Mammary epithelial cell (primary cell): ENCODE measurements around the gene DDX47.

Source experiments
- EZH2 ChIP-seq: IDR thresholded peaks from 2 replicates; pipeline ENCODE4 v1.6.1; 2012; ENCODE audit warnings: low read length, inconsistent platforms, borderline replicate concordance
- TF ChIP-seq, protein P1 (sequence below), 2 donors: IDR thresholded peaks in 1 of 2; conservative IDR thresholded peaks in 1 of 2; 2 replicates each; pipeline ENCODE4 v1.5.1; 2011 to 2012; ENCODE audit warnings: inconsistent platforms in 2 of 2, low read length in 2 of 2, mild to moderate bottlenecking in 2 of 2, control low read depth in 1 of 2, low read depth in 1 of 2; ENCODE audit not compliant: insufficient read depth in 1 of 2; ENCODE audit errors: extremely low read depth in 1 of 2

DNA sequence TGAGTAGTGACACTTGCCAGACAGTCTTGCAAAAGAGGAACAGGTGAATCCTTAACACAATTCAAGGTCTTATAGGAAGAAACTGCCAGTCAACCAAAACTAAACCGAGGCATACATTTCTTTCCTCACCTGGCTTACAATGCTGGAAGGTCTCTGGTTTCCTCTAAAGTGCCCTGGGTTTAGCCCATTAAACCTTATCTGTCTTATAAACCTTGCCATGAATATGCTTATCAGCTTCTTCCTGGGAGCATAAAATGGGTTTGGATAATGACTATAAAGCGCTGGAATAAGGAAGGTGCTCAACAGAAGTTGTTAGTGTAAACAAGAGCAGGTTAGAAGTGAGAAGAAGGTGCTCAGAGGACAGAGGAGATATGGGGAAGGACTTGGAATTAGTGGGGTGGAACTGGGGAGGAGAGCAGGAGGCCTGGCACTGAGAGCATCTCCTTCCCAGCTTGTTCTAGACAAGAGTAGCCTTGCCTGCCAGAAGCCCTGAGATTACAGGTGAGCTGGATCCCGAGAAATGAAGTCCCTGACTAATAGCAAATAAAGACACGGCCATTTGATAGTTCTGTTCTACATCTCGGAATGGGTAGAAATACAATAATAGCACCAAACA is 64.1 kb downstream of the DDX47 start:
- TF ChIP-seq, protein P1, sequence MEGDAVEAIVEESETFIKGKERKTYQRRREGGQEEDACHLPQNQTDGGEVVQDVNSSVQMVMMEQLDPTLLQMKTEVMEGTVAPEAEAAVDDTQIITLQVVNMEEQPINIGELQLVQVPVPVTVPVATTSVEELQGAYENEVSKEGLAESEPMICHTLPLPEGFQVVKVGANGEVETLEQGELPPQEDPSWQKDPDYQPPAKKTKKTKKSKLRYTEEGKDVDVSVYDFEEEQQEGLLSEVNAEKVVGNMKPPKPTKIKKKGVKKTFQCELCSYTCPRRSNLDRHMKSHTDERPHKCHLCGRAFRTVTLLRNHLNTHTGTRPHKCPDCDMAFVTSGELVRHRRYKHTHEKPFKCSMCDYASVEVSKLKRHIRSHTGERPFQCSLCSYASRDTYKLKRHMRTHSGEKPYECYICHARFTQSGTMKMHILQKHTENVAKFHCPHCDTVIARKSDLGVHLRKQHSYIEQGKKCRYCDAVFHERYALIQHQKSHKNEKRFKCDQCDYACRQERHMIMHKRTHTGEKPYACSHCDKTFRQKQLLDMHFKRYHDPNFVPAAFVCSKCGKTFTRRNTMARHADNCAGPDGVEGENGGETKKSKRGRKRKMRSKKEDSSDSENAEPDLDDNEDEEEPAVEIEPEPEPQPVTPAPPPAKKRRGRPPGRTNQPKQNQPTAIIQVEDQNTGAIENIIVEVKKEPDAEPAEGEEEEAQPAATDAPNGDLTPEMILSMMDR (conservative IDR thresholded peaks at IDR 0.05 in 1 of 2, IDR thresholded peaks at IDR 0.05 in 1 of 2; ENCODE audit: extremely low read depth in 1 of 2, insufficient read depth in 1 of 2, low read depth in 1 of 2, low read length in 2 of 2), result no peak
- TF ChIP-seq EZH2, result no peak
